GM23248 (cell line): Measurements from ENCODE around the gene BCR. TPM values are rescaled to one million over a fixed set of nuclear protein-coding genes. Genes with fewer than 3 reads are reported as not detected.

Experiments
- DNase-seq: peaks from one replicate; pipeline ENCODE4 v3.0.0-alpha.2; 2015
- H2AFZ ChIP-seq: fragments of 200-600 bp; sonication (generic); 2 replicates; pipeline ENCODE4 v1.6.1; 2016; ENCODE audit warnings: antibody characterized with exemption
- H3F3A ChIP-seq: fragments of 200-600 bp; sonication (generic); 2 replicates; pipeline ENCODE4 v1.6.1; 2016; ENCODE audit warnings: mild to moderate bottlenecking, antibody characterized with exemption, mixed run types; ENCODE audit not compliant: insufficient read depth
- H3K27ac ChIP-seq: fragments of 200-600 bp; sonication (generic); 2 replicates; pipeline ENCODE4 v1.5.1; 2016; ENCODE audit warnings: mild to moderate bottlenecking
- H3K27me3 ChIP-seq: fragments of 200-600 bp; sonication (generic); replicated peaks from 2 replicates; pipeline ENCODE4 v1.6.1; 2016; ENCODE audit warnings: mild to moderate bottlenecking; ENCODE audit not compliant: insufficient read depth
- H3K36me3 ChIP-seq: fragments of 200-600 bp; sonication (generic); 2 replicates; pipeline ENCODE4 v1.6.1; 2016; ENCODE audit warnings: low read depth, mild to moderate bottlenecking
- H3K4me1 ChIP-seq: fragments of 200-600 bp; sonication (generic); 2 replicates; pipeline ENCODE4 v1.6.1; 2016; ENCODE audit warnings: mild to moderate bottlenecking; ENCODE audit not compliant: insufficient read depth
- H3K4me2 ChIP-seq: fragments of 200-600 bp; sonication (generic); one replicate; pipeline ENCODE4 v1.6.1; 2016; ENCODE audit warnings: mild to moderate bottlenecking; ENCODE audit not compliant: unreplicated experiment
- H3K4me3 ChIP-seq: fragments of 200-600 bp; sonication (generic); 2 replicates; pipeline ENCODE4 v1.5.1; 2016; ENCODE audit warnings: mild to moderate bottlenecking
- H3K79me2 ChIP-seq: fragments of 200-600 bp; sonication (generic); 2 replicates; pipeline ENCODE4 v1.6.1; 2016; ENCODE audit warnings: mild to moderate bottlenecking; ENCODE audit not compliant: insufficient read depth
- H3K9ac ChIP-seq: fragments of 200-600 bp; sonication (generic); 2 replicates; pipeline ENCODE4 v1.6.1; 2016; ENCODE audit warnings: mild to moderate bottlenecking
- H3K9me2 ChIP-seq: fragments of 200-600 bp; sonication (generic); 2 replicates; pipeline ENCODE4 v1.6.1; 2016; ENCODE audit warnings: mixed run types, mild to moderate bottlenecking, moderate library complexity; ENCODE audit not compliant: insufficient read depth
- H3K9me3 ChIP-seq: fragments of 200-600 bp; sonication (generic); one replicate; pipeline ENCODE4 v1.6.1; 2017; ENCODE audit warnings: low read depth
- H4K20me1 ChIP-seq: fragments of 200-600 bp; sonication (generic); 2 replicates; pipeline ENCODE4 v1.6.0; 2016; ENCODE audit not compliant: insufficient read depth
- EZH2 ChIP-seq: fragments of 200-600 bp; sonication (generic); IDR thresholded peaks from 2 replicates; pipeline ENCODE4 v1.6.1; 2018; ENCODE audit warnings: antibody characterized with exemption, mild to moderate bottlenecking; ENCODE audit not compliant: insufficient read depth, poor library complexity, severe bottlenecking
- EZH2phosphoT487 ChIP-seq: fragments of 200-600 bp; sonication (generic); IDR thresholded peaks from 2 replicates; pipeline ENCODE4 v1.6.1; 2018; ENCODE audit warnings: antibody characterized with exemption, moderate library complexity, mild to moderate bottlenecking, low read depth; ENCODE audit not compliant: insufficient read depth
- WGBS, 2 experiments: methylation state at CpG; one replicate each; pipeline ENCODE4 v1.1.6; 2015 to 2017; ENCODE audit warnings: low lambda C conversion rate in 2 of 2, low coverage in 1 of 2; ENCODE audit errors: missing lambda C conversion rate in 2 of 2; 5-methylcytosine and 5-hydroxymethylcytosine counted together
- in situ Hi-C: fragments of 300-500 bp; cut with MboI; formaldehyde crosslinking; loops from 2 replicates; pipeline ENCODE4 v1.15.0; 2020
- polyA plus RNA-seq: library from polyadenylated mRNA; unstranded; fragments of >200 nt; fragmentation: Nextera tagmentation; extraction: Ambion mirVana; gene quantifications from 2 replicates; pipeline ENCODE4 v1.2.1, GENCODE V29; 2016
- total RNA-seq: library from RNA; depleted of rRNA; stranded (reverse); fragments of >200 nt; shearing (Covaris generic); gene quantifications from 2 replicates; pipeline ENCODE4 v1.2.3, GENCODE V29; 2014

Gene BCR
- total and polyA plus RNA-seq, 2 experiments from 2014 or later: 4.7 to 30.0 TPM

DNA sequence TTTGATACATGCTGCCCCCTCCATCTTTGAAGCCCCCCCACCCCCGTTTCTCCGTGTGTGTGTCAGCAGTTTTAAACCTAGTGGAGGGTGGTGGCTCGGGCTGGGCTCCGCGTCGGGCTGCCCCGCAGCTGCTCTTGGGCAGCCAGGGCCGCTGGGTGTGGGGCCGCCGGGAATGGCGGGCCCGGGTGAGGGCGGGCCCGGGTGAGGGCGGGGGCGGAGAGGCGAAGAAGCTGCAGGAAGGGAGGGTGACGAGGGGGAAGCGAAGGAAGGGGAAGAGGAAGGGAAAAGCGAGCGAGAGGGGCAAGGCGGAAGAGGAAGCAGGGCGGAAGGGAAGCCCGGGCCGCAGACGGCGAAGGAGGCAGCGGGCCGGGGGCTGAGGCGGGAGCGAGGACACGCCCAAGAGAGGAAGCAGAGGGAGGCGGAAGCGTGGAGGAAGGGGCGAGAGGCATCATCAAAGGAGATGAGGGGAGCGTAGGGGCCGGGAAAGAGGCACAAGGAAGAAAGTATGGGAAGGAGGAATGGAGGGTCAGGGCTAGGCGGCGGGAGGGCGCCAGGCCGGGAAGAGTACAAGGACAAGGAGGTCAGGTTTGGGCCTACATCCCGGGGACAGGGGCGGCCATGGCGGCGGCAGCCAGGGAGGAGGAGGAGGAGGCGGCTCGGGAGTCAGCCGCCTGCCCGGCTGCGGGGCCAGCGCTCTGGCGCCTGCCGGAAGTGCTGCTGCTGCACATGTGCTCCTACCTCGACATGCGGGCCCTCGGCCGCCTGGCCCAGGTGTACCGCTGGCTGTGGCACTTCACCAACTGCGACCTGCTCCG, 82.4 kb downstream of the BCR start:
- no peak overlapping the region for H3K9ac ChIP-seq
- in situ Hi-C loops: no loop called here
- H3K9me2 ChIP-seq: no peaks in the 10 kb centered on the region
- no peaks in the 10 kb centered on the region for H3K4me1 ChIP-seq
- no peak for DNase-seq
- TF ChIP-seq EZH2 (no peak), EZH2phosphoT487 (no peak)
- no peaks in the 10 kb centered on the region for H3K36me3 ChIP-seq
- no peak overlapping the region for H2AFZ ChIP-seq
- no peaks in the 10 kb centered on the region for H3K9me3 ChIP-seq
- no peak overlapping the region for H3K4me3 ChIP-seq
- H3K4me2 ChIP-seq: no peak overlapping the region
- H4K20me1 ChIP-seq: no peaks in the 10 kb centered on the region
- no peaks in the 10 kb centered on the region; the same call in 1 of the 2 replicates for H3F3A ChIP-seq
- H3K27ac ChIP-seq: no peak overlapping the region
- H3K79me2 ChIP-seq: peaks cover 6% of the 10 kb centered on the region; the same call in 1 of the 2 replicates
- WGBS, 2 experiments: 78 to 94% methylated on average over 24 to 59 of the region's 60 CpGs
- no peaks in the 10 kb centered on the region for H3K27me3 ChIP-seq

- WGBS, 2 experiments: 93 to 94% methylated on average over 20 of the region's 20 CpGs
- Histone ChIP-seq H3K4me1 (no peaks in the 10 kb centered on the region), H3K79me2 (peaks cover 6% of the 10 kb centered on the region; the same call in 1 of the 2 replicates), H3F3A (no peaks in the 10 kb centered on the region), H3K4me3 (no peak overlapping the region), H3K4me2 (no peak overlapping the region), H3K9me3 (no peaks in the 10 kb centered on the region), H3K27me3 (no peaks in the 10 kb centered on the region), H3K9ac (no peak overlapping the region), H4K20me1 (no peaks in the 10 kb centered on the region), H2AFZ (no peak overlapping the region), H3K27ac (no peak overlapping the region), H3K9me2 (no peaks in the 10 kb centered on the region), H3K36me3 (no peaks in the 10 kb centered on the region)
- in situ Hi-C loops: no loop called here
- no peak for DNase-seq
- TF ChIP-seq EZH2phosphoT487: no peak
- no peak for TF ChIP-seq EZH2
These were observed 83.6 kb downstream of the BCR start for GRCh38 chr22:23263651-23264555.

- TF ChIP-seq EZH2 (no peak), EZH2phosphoT487 (no peak)
- no peaks in the 10 kb centered on the region for H3K36me3 ChIP-seq
- no peak for DNase-seq
These were observed 84.5 kb downstream of the BCR start for GRCh38 chr22:23264610-23265367.

GRCh38 chr22:23265368-23265700, 85.0 kb downstream of the BCR start:
- DNase-seq: no peak
- in situ Hi-C loops: no loop called here
- no peak overlapping the region for H3K9ac ChIP-seq
- no peak overlapping the region for H3K4me2 ChIP-seq
- H3K9me3 ChIP-seq: no peaks in the 10 kb centered on the region
- H3K36me3 ChIP-seq: no peaks in the 10 kb centered on the region
- no peaks in the 10 kb centered on the region for H3F3A ChIP-seq
- 97% methylated on average over 7 of the region's 7 CpGs for WGBS, 2 experiments
- H3K4me1 ChIP-seq: no peaks in the 10 kb centered on the region
- no peak for TF ChIP-seq EZH2phosphoT487
- no peak for TF ChIP-seq EZH2
- H3K27ac ChIP-seq: no peak overlapping the region
- H3K9me2 ChIP-seq: no peaks in the 10 kb centered on the region
- no peak overlapping the region for H3K4me3 ChIP-seq
- no peak overlapping the region for H2AFZ ChIP-seq
- no peaks in the 10 kb centered on the region for H3K79me2 ChIP-seq
- H4K20me1 ChIP-seq: no peaks in the 10 kb centered on the region
- H3K27me3 ChIP-seq: no peaks in the 10 kb centered on the region

More at GRCh38 chr22:23264610-23265367, 84.5 kb downstream of the BCR start:
- Histone ChIP-seq H3K27ac (no peak overlapping the region), H3K4me2 (no peak overlapping the region), H3K27me3 (no peaks in the 10 kb centered on the region), H2AFZ (no peak overlapping the region), H3K4me1 (no peaks in the 10 kb centered on the region), H3K9me2 (no peaks in the 10 kb centered on the region), H3K79me2 (peaks cover 4% of the 10 kb centered on the region; the same call in 1 of the 2 replicates), H3F3A (no peaks in the 10 kb centered on the region), H3K9ac (no peak overlapping the region), H3K4me3 (no peak overlapping the region), H3K9me3 (no peaks in the 10 kb centered on the region), H4K20me1 (no peaks in the 10 kb centered on the region)
- in situ Hi-C loops: no loop called here
- 90% methylated on average over 19 of the region's 19 CpGs for WGBS, 2 experiments
